ENCODE measurements around the gene IL17RD. TPM values are rescaled to one million over a fixed set of nuclear protein-coding genes. Genes with fewer than 3 reads are reported as not detected.

IL17RD gene
- polyA plus RNA-seq, 2 of the 4 experiments (the other 2 are of a cell fraction): 0.89 to 1.4 TPM

DNA sequence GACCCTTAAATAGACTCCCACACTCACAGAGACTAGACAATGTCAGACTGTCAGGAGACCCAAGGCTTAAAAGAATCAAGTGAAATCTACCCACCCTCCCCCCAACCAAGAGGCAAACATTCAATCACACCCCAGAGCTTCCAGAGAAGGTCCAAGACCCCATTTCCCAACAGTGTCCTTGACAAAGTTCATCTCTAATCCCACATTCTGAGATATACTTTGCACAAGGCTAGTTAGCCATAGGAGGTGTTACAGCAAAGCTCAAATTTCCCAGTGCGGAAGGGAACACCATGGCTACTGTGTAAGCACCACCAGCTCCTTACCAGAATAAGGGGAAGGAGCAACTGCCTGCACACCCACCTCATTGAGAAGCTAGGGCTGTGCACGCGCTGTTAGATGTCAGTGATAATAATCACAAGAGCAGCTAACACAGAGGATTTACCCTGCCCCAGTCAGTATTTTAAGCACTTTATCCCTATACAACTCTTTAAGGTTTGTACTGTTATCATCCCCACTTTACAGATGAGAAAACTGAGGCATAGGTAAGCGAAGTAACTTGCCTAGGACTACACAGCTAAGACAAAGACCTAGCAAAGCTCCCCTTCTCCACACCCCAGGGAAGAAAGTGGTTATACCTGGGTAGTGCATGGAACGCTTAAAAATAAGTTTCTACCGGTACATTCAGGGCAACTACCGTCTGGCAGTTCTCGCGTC lies 87.4 kb downstream of the IL17RD start:
- FAIRE-seq (no peak), ATAC-seq (no peak), DNase-seq (ENCODE audit: low read depth in 1 of 2, low spot score in 1 of 2) (no peak)
- Histone ChIP-seq H3K4me1 (peaks cover 20% of the 10 kb centered on the region; the same call in 1 of the 3 replicates), H3K4me3 (peak overlapping the region; percentile 99), H3K27ac (peak overlapping the region; percentile 94 to 99), H3K9me3 (no peaks in the 10 kb centered on the region), H3K4me2 (peak overlapping the region; percentile 93)
- ChIA-PET POLR2A (interaction anchor here (1.6 kb wide), 1 partner anchor 17 kb away, joined by 8 read pairs; the partner anchor contains the start of gene SPATA12), CTCF (interaction anchor here (0.9 to 2.9 kb wide), 11 partner anchors 10 to 88 kb away, joined by 3 to 18 read pairs (median 4); partner anchors contain the start of gene SPATA12)
- no peak for TF ChIP-seq RCOR1 (IDR thresholded peaks at IDR 0.05; ENCODE audit: low read depth, low read length)
- TF ChIP-seq CBX8 (IDR thresholded peaks at IDR 0.05): no peak
- no peak for TF ChIP-seq CHD4 (IDR thresholded peaks at IDR 0.05; ENCODE audit: borderline replicate concordance)
- no peak for TF ChIP-seq TFCP2L1 (CRISPR knock-in tag; IDR thresholded peaks at IDR 0.05)
- no peak for TF ChIP-seq HDAC2 (IDR thresholded peaks at IDR 0.05)
- TF ChIP-seq EHMT2 (IDR thresholded peaks at IDR 0.05; ENCODE audit: low read depth): no peak
- TF ChIP-seq, protein P1, sequence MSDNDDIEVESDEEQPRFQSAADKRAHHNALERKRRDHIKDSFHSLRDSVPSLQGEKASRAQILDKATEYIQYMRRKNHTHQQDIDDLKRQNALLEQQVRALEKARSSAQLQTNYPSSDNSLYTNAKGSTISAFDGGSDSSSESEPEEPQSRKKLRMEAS (IDR thresholded peaks at IDR 0.05): no peak
- no peak for TF ChIP-seq NPAS2 (CRISPR knock-in tag; IDR thresholded peaks at IDR 0.05; ENCODE audit: borderline replicate concordance)
- no peak for TF ChIP-seq NFE2L2 (conservative IDR thresholded peaks at IDR 0.05; ENCODE audit: low read length)
- TF ChIP-seq SREBF2 (IDR thresholded peaks at IDR 0.05): no peak
- no peak for TF ChIP-seq RFX5 (IDR thresholded peaks at IDR 0.05)
- TF ChIP-seq ZC3H11A (IDR thresholded peaks at IDR 0.05): no peak
- TF ChIP-seq, protein P2, sequence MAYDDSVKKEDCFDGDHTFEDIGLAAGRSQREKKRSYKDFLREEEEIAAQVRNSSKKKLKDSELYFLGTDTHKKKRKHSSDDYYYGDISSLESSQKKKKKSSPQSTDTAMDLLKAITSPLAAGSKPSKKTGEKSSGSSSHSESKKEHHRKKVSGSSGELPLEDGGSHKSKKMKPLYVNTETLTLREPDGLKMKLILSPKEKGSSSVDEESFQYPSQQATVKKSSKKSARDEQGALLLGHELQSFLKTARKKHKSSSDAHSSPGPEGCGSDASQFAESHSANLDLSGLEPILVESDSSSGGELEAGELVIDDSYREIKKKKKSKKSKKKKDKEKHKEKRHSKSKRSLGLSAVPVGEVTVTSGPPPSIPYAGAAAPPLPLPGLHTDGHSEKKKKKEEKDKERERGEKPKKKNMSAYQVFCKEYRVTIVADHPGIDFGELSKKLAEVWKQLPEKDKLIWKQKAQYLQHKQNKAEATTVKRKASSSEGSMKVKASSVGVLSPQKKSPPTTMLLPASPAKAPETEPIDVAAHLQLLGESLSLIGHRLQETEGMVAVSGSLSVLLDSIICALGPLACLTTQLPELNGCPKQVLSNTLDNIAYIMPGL (CRISPR knock-in tag; IDR thresholded peaks at IDR 0.05; ENCODE audit: borderline replicate concordance): no peak
- 85% methylated on average over 9 of the region's 9 CpGs for WGBS (ENCODE audit: missing lambda C conversion rate)

DNA sequence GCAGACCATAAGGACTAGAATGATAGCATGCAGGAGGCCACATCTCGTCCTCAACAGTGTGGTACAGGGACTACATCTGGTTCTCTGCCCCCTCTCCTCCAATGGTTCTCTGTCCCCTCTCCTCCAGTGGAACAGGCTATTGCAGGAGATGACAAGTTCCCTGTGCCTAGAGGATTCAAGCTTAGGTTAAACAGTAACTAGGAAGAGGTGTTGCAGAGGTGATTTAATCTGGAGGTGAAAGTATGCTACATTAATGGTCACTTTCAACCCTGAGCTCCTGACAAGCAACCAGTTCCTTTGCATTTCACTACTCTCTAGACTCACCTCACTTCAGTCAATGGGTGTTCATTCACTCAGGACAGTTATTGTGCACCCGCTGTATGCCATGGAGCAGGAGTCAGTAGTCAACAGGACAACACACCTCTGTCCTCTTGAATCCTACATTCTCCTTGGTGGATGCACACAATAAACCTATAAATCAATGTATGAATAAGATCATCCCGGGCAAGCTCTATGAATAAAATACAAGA lies 88.7 kb downstream of the IL17RD start:
- WGBS (ENCODE audit: missing lambda C conversion rate): 88% methylated on average over 3 of the region's 3 CpGs
- TF ChIP-seq CHD4 (IDR thresholded peaks at IDR 0.05; ENCODE audit: borderline replicate concordance) (no peak), EP300 (IDR thresholded peaks at IDR 0.05) (no peak), NFE2L2 (conservative IDR thresholded peaks at IDR 0.05; ENCODE audit: low read length) (no peak), CEBPB (IDR thresholded peaks at IDR 0.05) (no peak), MAZ (IDR thresholded peaks at IDR 0.05; ENCODE audit: borderline replicate concordance, low read depth, low read length) (no peak), JUNB (IDR thresholded peaks at IDR 0.05) (no peak), HOXB5 (CRISPR knock-in tag; IDR thresholded peaks at IDR 0.05) (no peak), CBX8 (IDR thresholded peaks at IDR 0.05) (no peak), HDAC2 (IDR thresholded peaks at IDR 0.05) (no peak), HOXB13 (CRISPR knock-in tag; IDR thresholded peaks at IDR 0.05; ENCODE audit: low read depth) (no peak), BHLHE40 (IDR thresholded peaks at IDR 0.05; ENCODE audit: low read depth, low read length) (no peak), FOSL2 (IDR thresholded peaks at IDR 0.05) (no peak), FOSL2 (CRISPR knock-in tag; IDR thresholded peaks at IDR 0.05) (no peak)
- TF ChIP-seq, protein P3, sequence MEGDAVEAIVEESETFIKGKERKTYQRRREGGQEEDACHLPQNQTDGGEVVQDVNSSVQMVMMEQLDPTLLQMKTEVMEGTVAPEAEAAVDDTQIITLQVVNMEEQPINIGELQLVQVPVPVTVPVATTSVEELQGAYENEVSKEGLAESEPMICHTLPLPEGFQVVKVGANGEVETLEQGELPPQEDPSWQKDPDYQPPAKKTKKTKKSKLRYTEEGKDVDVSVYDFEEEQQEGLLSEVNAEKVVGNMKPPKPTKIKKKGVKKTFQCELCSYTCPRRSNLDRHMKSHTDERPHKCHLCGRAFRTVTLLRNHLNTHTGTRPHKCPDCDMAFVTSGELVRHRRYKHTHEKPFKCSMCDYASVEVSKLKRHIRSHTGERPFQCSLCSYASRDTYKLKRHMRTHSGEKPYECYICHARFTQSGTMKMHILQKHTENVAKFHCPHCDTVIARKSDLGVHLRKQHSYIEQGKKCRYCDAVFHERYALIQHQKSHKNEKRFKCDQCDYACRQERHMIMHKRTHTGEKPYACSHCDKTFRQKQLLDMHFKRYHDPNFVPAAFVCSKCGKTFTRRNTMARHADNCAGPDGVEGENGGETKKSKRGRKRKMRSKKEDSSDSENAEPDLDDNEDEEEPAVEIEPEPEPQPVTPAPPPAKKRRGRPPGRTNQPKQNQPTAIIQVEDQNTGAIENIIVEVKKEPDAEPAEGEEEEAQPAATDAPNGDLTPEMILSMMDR (IDR thresholded peaks at IDR 0.05): no peak
- TF ChIP-seq, protein P4, sequence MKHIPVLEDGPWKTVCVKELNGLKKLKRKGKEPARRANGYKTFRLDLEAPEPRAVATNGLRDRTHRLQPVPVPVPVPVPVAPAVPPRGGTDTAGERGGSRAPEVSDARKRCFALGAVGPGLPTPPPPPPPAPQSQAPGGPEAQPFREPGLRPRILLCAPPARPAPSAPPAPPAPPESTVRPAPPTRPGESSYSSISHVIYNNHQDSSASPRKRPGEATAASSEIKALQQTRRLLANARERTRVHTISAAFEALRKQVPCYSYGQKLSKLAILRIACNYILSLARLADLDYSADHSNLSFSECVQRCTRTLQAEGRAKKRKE (CRISPR knock-in tag; IDR thresholded peaks at IDR 0.05; ENCODE audit: low read depth): no peak
- TF ChIP-seq, protein P1 (IDR thresholded peaks at IDR 0.05): no peak
- TF ChIP-seq, protein P2 (CRISPR knock-in tag; IDR thresholded peaks at IDR 0.05; ENCODE audit: borderline replicate concordance): no peak
- TF ChIP-seq, protein P5, sequence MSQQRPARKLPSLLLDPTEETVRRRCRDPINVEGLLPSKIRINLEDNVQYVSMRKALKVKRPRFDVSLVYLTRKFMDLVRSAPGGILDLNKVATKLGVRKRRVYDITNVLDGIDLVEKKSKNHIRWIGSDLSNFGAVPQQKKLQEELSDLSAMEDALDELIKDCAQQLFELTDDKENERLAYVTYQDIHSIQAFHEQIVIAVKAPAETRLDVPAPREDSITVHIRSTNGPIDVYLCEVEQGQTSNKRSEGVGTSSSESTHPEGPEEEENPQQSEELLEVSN (IDR thresholded peaks at IDR 0.05; ENCODE audit: borderline replicate concordance, low read depth): no peak

More for the DNA sequence above, 88.7 kb downstream of the IL17RD start:
- ATAC-seq: no peak
- no peak for DNase-seq (ENCODE audit: low read depth in 1 of 2, low spot score in 1 of 2)
- Histone ChIP-seq H3K4me1 (peaks cover 20% of the 10 kb centered on the region; the same call in 1 of the 3 replicates), H3K27ac (no peak overlapping the region), H3K4me3 (no peak overlapping the region), H3K9me3 (no peaks in the 10 kb centered on the region), H3K4me2 (no peak overlapping the region)
- CTCF ChIA-PET: interaction anchor here (1.5 to 2.9 kb wide), 2 partner anchors 9 to 81 kb away, joined by 4 to 13 read pairs; no protein-coding TSS in a partner anchor
- FAIRE-seq: no peak
- POLR2A ChIA-PET: no interaction called here
